ENCODE measurements around the gene VIPR2.

GRCh38 chr7:159139202-159139601 lies 5.5 kb downstream of the VIPR2 start:
- TF ChIP-seq CTCF (IDR thresholded peaks at IDR 0.05 in 8 of 11, conservative IDR thresholded peaks at IDR 0.05 in 3 of 11): no peak
- TF ChIP-seq POLR2AphosphoS5 (IDR thresholded peaks at IDR 0.05): no peak
